Astrocyte (in vitro differentiated cells and primary cell): ENCODE measurements around the gene TRAF6. TPM values are rescaled to one million over a fixed set of nuclear protein-coding genes. Genes with fewer than 3 reads are reported as not detected.
A peak's percentile ranks its signal among the peaks of the same experiment; 100 is the strongest.

ENCODE experiments used
- DNase-seq: peaks from one replicate; pipeline ENCODE4 v3.0.0-alpha.2; 2010; ENCODE audit warnings: low read depth
- FAIRE-seq: peaks from 2 replicates; lab custom pipeline; 2011; peaks lifted over from hg19 to GRCh38; lab: Jason Lieb, UNC
- H2AFZ ChIP-seq: 2 replicates; pipeline ENCODE4 v1.6.0; 2012; ENCODE audit warnings: low read depth, low read length, inconsistent platforms
- H3K27ac ChIP-seq: 2 replicates; pipeline ENCODE4 v1.5.1; 2011; ENCODE audit warnings: low read depth, low read length, inconsistent platforms
- H3K27me3 ChIP-seq: 2 replicates; pipeline ENCODE4 v1.6.0; 2011; ENCODE audit warnings: low read length, inconsistent platforms; ENCODE audit not compliant: insufficient read depth
- H3K36me3 ChIP-seq: 2 replicates; pipeline ENCODE4 v1.5.1; 2011; ENCODE audit warnings: low read length, inconsistent platforms; ENCODE audit not compliant: insufficient read depth
- H3K4me1 ChIP-seq: 2 replicates; pipeline ENCODE4 v1.5.1; 2011; ENCODE audit warnings: low read length, inconsistent platforms; ENCODE audit not compliant: insufficient read depth
- H3K4me2 ChIP-seq: 2 replicates; pipeline ENCODE4 v1.6.0; 2012; ENCODE audit warnings: low read length, inconsistent platforms
- H3K4me3 ChIP-seq: 2 replicates; pipeline ENCODE4 v1.5.1; 2011; ENCODE audit warnings: low read depth, mild to moderate bottlenecking, low read length, inconsistent platforms; ENCODE audit not compliant: insufficient read depth
- H3K79me2 ChIP-seq: 2 replicates; pipeline ENCODE4 v1.6.0; 2012; ENCODE audit warnings: mild to moderate bottlenecking, low read length, inconsistent platforms; ENCODE audit not compliant: insufficient read depth
- H3K9ac ChIP-seq: 2 replicates; pipeline ENCODE4 v1.6.0; 2012; ENCODE audit warnings: mild to moderate bottlenecking, low read length, inconsistent platforms
- H3K9me3 ChIP-seq: 2 replicates; pipeline ENCODE4 v1.5.1; 2012; ENCODE audit warnings: low read depth, mild to moderate bottlenecking, low read length, inconsistent platforms; ENCODE audit not compliant: insufficient read depth
- H4K20me1 ChIP-seq: 2 replicates; pipeline ENCODE4 v1.6.0; 2012; ENCODE audit warnings: low read length, inconsistent platforms; ENCODE audit not compliant: insufficient read depth
- H3K27ac Mint-ChIP-seq: one replicate; pipeline ENCODE4 v1.8.0; 2021; ENCODE audit warnings: mild to moderate bottlenecking, mixed read lengths; ENCODE audit not compliant: unreplicated experiment
- H3K27me3 Mint-ChIP-seq: one replicate; pipeline ENCODE4 v1.8.0; 2021; ENCODE audit warnings: low read depth, mixed read lengths; ENCODE audit not compliant: unreplicated experiment
- H3K36me3 Mint-ChIP-seq: one replicate; pipeline ENCODE4 v1.8.0; 2021; ENCODE audit warnings: low read depth, mixed read lengths; ENCODE audit not compliant: unreplicated experiment
- H3K4me1 Mint-ChIP-seq: one replicate; pipeline ENCODE4 v1.8.0; 2021; ENCODE audit warnings: low read depth, mixed read lengths; ENCODE audit not compliant: unreplicated experiment
- H3K4me3 Mint-ChIP-seq: one replicate; pipeline ENCODE4 v1.8.0; 2021; ENCODE audit warnings: mild to moderate bottlenecking, moderate library complexity, mixed read lengths; ENCODE audit not compliant: unreplicated experiment
- H3K9me3 Mint-ChIP-seq: one replicate; pipeline ENCODE4 v1.8.0; 2021; ENCODE audit warnings: mild to moderate bottlenecking, mixed read lengths; ENCODE audit not compliant: unreplicated experiment
- CTCF ChIP-seq: IDR thresholded peaks from 2 replicates; pipeline ENCODE4 v1.5.1; 2011; ENCODE audit warnings: low read depth, mild to moderate bottlenecking, inconsistent platforms, low read length, moderate library complexity; ENCODE audit not compliant: insufficient read depth
- EZH2 ChIP-seq: IDR thresholded peaks from 2 replicates; pipeline ENCODE4 v1.6.1; 2012; ENCODE audit warnings: mild to moderate bottlenecking, low read length, inconsistent platforms; ENCODE audit not compliant: insufficient read depth
- total RNA-seq: library from RNA; stranded (reverse); gene quantifications from 2 replicates; pipeline ENCODE4 v1.2.1, GENCODE V29; 2021

Gene TRAF6
- total RNA-seq, 1 donor from 2014 or later, result 19.4 TPM

- H3K4me3 Mint-ChIP-seq, result no peak overlapping the region
- TF ChIP-seq CTCF (no peak), EZH2 (no peak)
- H3K36me3 Mint-ChIP-seq, result peaks cover 10% of the 10 kb centered on the region
- DNase-seq (no peak), FAIRE-seq (no peak)
- H3K27ac Mint-ChIP-seq, result no peak overlapping the region
- H3K79me2 ChIP-seq, result no peaks in the 10 kb centered on the region
- no peak overlapping the region for H2AFZ ChIP-seq
- no peaks in the 10 kb centered on the region for H4K20me1 ChIP-seq
- H3K36me3 ChIP-seq, result peaks cover 24% of the 10 kb centered on the region
- H3K27me3 Mint-ChIP-seq, result no peaks in the 10 kb centered on the region
- no peak overlapping the region for H3K9ac ChIP-seq
- no peaks in the 10 kb centered on the region for H3K9me3 ChIP-seq
- no peaks in the 10 kb centered on the region for H3K9me3 Mint-ChIP-seq
- H3K27ac ChIP-seq, result no peak overlapping the region
- H3K4me1 Mint-ChIP-seq, result peaks cover 11% of the 10 kb centered on the region
- no peak overlapping the region for H3K4me2 ChIP-seq
- no peak overlapping the region for H3K4me3 ChIP-seq
- H3K27me3 ChIP-seq, result no peaks in the 10 kb centered on the region
- no peaks in the 10 kb centered on the region for H3K4me1 ChIP-seq
These were observed 29.2 kb downstream of the TRAF6 start for GRCh38 chr11:36480833-36481232.

GRCh38 chr11:36478700-36479329 is 31.3 kb downstream of the TRAF6 start:
- H3K9me3 ChIP-seq, result no peaks in the 10 kb centered on the region
- no peak overlapping the region for H2AFZ ChIP-seq
- peaks cover 5% of the 10 kb centered on the region for H3K36me3 ChIP-seq
- DNase-seq, result no peak
- no peak overlapping the region for H3K9ac ChIP-seq
- no peaks in the 10 kb centered on the region for H3K4me1 ChIP-seq
- no peaks in the 10 kb centered on the region for H3K27me3 Mint-ChIP-seq
- no peaks in the 10 kb centered on the region for H3K27me3 ChIP-seq
- peak; percentile 55 for FAIRE-seq
- no peak overlapping the region for H3K27ac ChIP-seq
- no peak overlapping the region for H3K4me3 ChIP-seq
- H3K79me2 ChIP-seq, result no peaks in the 10 kb centered on the region
- no peak overlapping the region for H3K4me2 ChIP-seq
- H3K9me3 Mint-ChIP-seq, result no peaks in the 10 kb centered on the region
- peaks cover 8% of the 10 kb centered on the region for H3K36me3 Mint-ChIP-seq
- TF ChIP-seq CTCF (peak; percentile 68), EZH2 (no peak)
- H3K4me3 Mint-ChIP-seq, result no peak overlapping the region
- peaks cover 18% of the 10 kb centered on the region for H3K4me1 Mint-ChIP-seq
- H4K20me1 ChIP-seq, result no peaks in the 10 kb centered on the region
- no peak overlapping the region for H3K27ac Mint-ChIP-seq

- Mint-ChIP-seq H3K36me3 (peaks cover 2% of the 10 kb centered on the region), H3K27ac (no peak overlapping the region), H3K4me3 (no peak overlapping the region), H3K4me1 (peaks cover 31% of the 10 kb centered on the region), H3K27me3 (no peaks in the 10 kb centered on the region), H3K9me3 (no peaks in the 10 kb centered on the region)
- FAIRE-seq (peak; percentile 68), DNase-seq (peak; percentile 48)
- H3K4me2 ChIP-seq, result no peak overlapping the region
- no peak overlapping the region for H3K9ac ChIP-seq
- H3K27me3 ChIP-seq, result no peaks in the 10 kb centered on the region
- H4K20me1 ChIP-seq, result no peaks in the 10 kb centered on the region
- H2AFZ ChIP-seq, result no peak overlapping the region
- no peaks in the 10 kb centered on the region for H3K9me3 ChIP-seq
- H3K4me3 ChIP-seq, result no peak overlapping the region
- H3K79me2 ChIP-seq, result no peaks in the 10 kb centered on the region
- no peak overlapping the region for H3K27ac ChIP-seq
- H3K4me1 ChIP-seq, result peaks cover 8% of the 10 kb centered on the region
- TF ChIP-seq CTCF (no peak), EZH2 (no peak)
- H3K36me3 ChIP-seq, result no peaks in the 10 kb centered on the region
These were observed 34.9 kb downstream of the TRAF6 start for GRCh38 chr11:36475192-36475591.
